A549 treated with CpdA at 1 μM for 4 hours (cell line): ENCODE measurements around the gene LMOD2. TPM values are rescaled to one million over a fixed set of nuclear protein-coding genes. Genes with fewer than 3 reads are reported as not detected.

Source experiments
- total RNA-seq: library from RNA; stranded (reverse); fragments of 200-300 nt; extraction: Qiagen RNA extraction; gene quantifications from 5 replicates; pipeline ENCODE4 v1.2.3, GENCODE V29; 2022; ENCODE audit warnings: low read depth

LMOD2 gene
- not detected in 5 replicates for total RNA-seq

DNA sequence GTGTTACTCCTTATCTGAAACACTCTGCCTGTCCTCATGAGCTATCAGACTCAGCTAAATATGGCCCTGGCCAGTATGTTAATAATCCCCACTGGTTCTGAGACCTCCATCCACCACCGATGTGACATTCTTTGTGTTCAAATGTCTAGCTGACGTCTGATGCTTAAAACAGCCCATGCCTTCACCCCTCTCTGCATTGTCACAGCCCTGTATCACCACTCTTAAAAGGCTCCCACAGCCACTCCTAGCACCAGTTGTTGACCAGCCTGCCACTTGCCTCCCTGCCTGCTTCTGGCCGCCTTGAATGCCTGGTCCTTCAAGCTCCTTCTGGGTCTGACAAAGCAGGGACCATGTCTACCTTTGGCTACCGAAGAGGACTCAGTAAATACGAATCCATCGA lies at the start of gene LMOD2:
Gene LMOD2, plus strand, starts transcription at position 253 of the 400 bp plus-strand sequence. Its CDS starts 98 bp downstream, at position 351.

Other genes starting within 250 kb of the LMOD2 start
- 0.03 to 0.08 TPM (median 0.06 TPM) in 3 of 5 replicates, not detected in the others for gene IQUB, start 121.3 kb upstream of the LMOD2 start, total RNA-seq
- 25.8 to 52.0 TPM (median 32.9 TPM) in 5 replicates for gene NDUFA5, start 98.0 kb upstream of the LMOD2 start, total RNA-seq
- gene ASB15, start 54.0 kb upstream of the LMOD2 start, total RNA-seq: not detected in 5 replicates
- gene WASL, start 93.1 kb downstream of the LMOD2 start, total RNA-seq: 20.8 to 25.6 TPM (median 21.9 TPM) in 5 replicates
- 0.08 to 0.13 TPM (median 0.09 TPM) in 3 of 5 replicates, not detected in the others for gene HYAL4, start 189.3 kb downstream of the LMOD2 start, total RNA-seq